ENCODE data around the gene UBFD1. TPM values are rescaled to one million over a fixed set of nuclear protein-coding genes. Genes with fewer than 3 reads are reported as not detected.

UBFD1 gene
- total RNA-seq, 1 experiment from 2014 or later, result 125 TPM

GRCh38 chr16:23514381-23515152, 43.0 kb upstream of the UBFD1 start:
- BruUV-seq (replicated peaks), result no TSS peak
- no peak for TF ChIP-seq CTCF (IDR thresholded peaks at IDR 0.05; ENCODE audit: unreplicated experiment)
- Mint-ChIP-seq H3K36me3 (ENCODE audit: insufficient read depth, unreplicated experiment) (peaks cover 37% of the 10 kb centered on the region), H3K27me3 (ENCODE audit: unreplicated experiment) (no peaks in the 10 kb centered on the region), H3K4me3 (ENCODE audit: low read depth, unreplicated experiment) (no peak overlapping the region), H3K4me1 (ENCODE audit: low read depth, unreplicated experiment) (peaks cover 9% of the 10 kb centered on the region), H3K27ac (ENCODE audit: unreplicated experiment) (no peak overlapping the region), H3K9me3 (ENCODE audit: low read depth, unreplicated experiment) (no peaks in the 10 kb centered on the region)
- CTCF ChIA-PET, result no interaction called here
- no peak for DNase-seq
- intact Hi-C loops (cut with micrococcal nuclease; ENCODE audit: unreplicated experiment), result no loop called here

GRCh38 chr16:23515881-23516280, 41.6 kb upstream of the UBFD1 start:
- intact Hi-C loops (cut with micrococcal nuclease; ENCODE audit: unreplicated experiment), result no loop called here
- no peak overlapping the region for H3K27ac Mint-ChIP-seq (ENCODE audit: unreplicated experiment)
- CTCF ChIA-PET, result interaction anchor here (0.6 kb wide), 1 partner anchor 43 kb away, joined by 3 read pairs; no protein-coding TSS in a partner anchor

GRCh38 chr16:23516366-23517137, 41.0 kb upstream of the UBFD1 start:
- no peak overlapping the region for H3K27ac Mint-ChIP-seq (ENCODE audit: unreplicated experiment)
- CTCF ChIA-PET, result interaction anchor here (0.6 to 0.7 kb wide), 4 partner anchors 14 to 63 kb away, joined by 3 to 4 read pairs (median 3); no protein-coding TSS in a partner anchor
- H3K36me3 Mint-ChIP-seq (ENCODE audit: insufficient read depth, unreplicated experiment), result peaks cover 22% of the 10 kb centered on the region
- no TSS peak for BruUV-seq (replicated peaks)
- no peak for DNase-seq
- no peak overlapping the region for H3K4me3 Mint-ChIP-seq (ENCODE audit: low read depth, unreplicated experiment)
- H3K27me3 Mint-ChIP-seq (ENCODE audit: unreplicated experiment), result no peaks in the 10 kb centered on the region
- no peak for TF ChIP-seq CTCF (IDR thresholded peaks at IDR 0.05; ENCODE audit: unreplicated experiment)
- no peaks in the 10 kb centered on the region for H3K4me1 Mint-ChIP-seq (ENCODE audit: low read depth, unreplicated experiment)
- intact Hi-C loops (cut with micrococcal nuclease; ENCODE audit: unreplicated experiment), result no loop called here
- H3K9me3 Mint-ChIP-seq (ENCODE audit: low read depth, unreplicated experiment), result no peaks in the 10 kb centered on the region

More at GRCh38 chr16:23515881-23516280, 41.6 kb upstream of the UBFD1 start:
- no peaks in the 10 kb centered on the region for H3K9me3 Mint-ChIP-seq (ENCODE audit: low read depth, unreplicated experiment)
- H3K36me3 Mint-ChIP-seq (ENCODE audit: insufficient read depth, unreplicated experiment), result peaks cover 29% of the 10 kb centered on the region
- BruUV-seq (replicated peaks), result no TSS peak
- peaks cover 2% of the 10 kb centered on the region for H3K4me1 Mint-ChIP-seq (ENCODE audit: low read depth, unreplicated experiment)
- TF ChIP-seq CTCF (IDR thresholded peaks at IDR 0.05; ENCODE audit: unreplicated experiment), result no peak
- H3K27me3 Mint-ChIP-seq (ENCODE audit: unreplicated experiment), result no peaks in the 10 kb centered on the region
- no peak overlapping the region for H3K4me3 Mint-ChIP-seq (ENCODE audit: low read depth, unreplicated experiment)
- no peak for DNase-seq

- Mint-ChIP-seq H3K9me3 (ENCODE audit: low read depth, unreplicated experiment) (no peaks in the 10 kb centered on the region), H3K36me3 (ENCODE audit: insufficient read depth, unreplicated experiment) (peaks cover 39% of the 10 kb centered on the region)
Measured at GRCh38 chr16:23518435-23518891, 39.1 kb upstream of the UBFD1 start.

More at GRCh38 chr16:23518435-23518891, 39.1 kb upstream of the UBFD1 start:
- BruUV-seq (replicated peaks), result no TSS peak
- Mint-ChIP-seq H3K27ac (ENCODE audit: unreplicated experiment) (no peak overlapping the region), H3K4me3 (ENCODE audit: low read depth, unreplicated experiment) (no peak overlapping the region), H3K4me1 (ENCODE audit: low read depth, unreplicated experiment) (no peaks in the 10 kb centered on the region), H3K27me3 (ENCODE audit: unreplicated experiment) (no peaks in the 10 kb centered on the region)
- no peak for DNase-seq
- intact Hi-C loops (cut with micrococcal nuclease; ENCODE audit: unreplicated experiment), result no loop called here
- no peak for TF ChIP-seq CTCF (IDR thresholded peaks at IDR 0.05; ENCODE audit: unreplicated experiment)
- CTCF ChIA-PET, result interaction anchor here (0.5 kb wide), 1 partner anchor 18 kb away, joined by 3 read pairs; no protein-coding TSS in a partner anchor
